GM20431 (cell line): ENCODE results near the gene SDK2.

Source experiments
- in situ Hi-C: fragments of 300-500 bp; cut with MseI, MboI; formaldehyde crosslinking; loops from one replicate; pipeline ENCODE4 v1.15.0; 2020; ENCODE audit warnings: low sequenced_read_pairs; ENCODE audit not compliant: unreplicated experiment

SDK2 gene

GRCh38 chr17:73545109-73546032 lies 98.9 kb downstream of the SDK2 start:
- in situ Hi-C loops = no loop called here

GRCh38 chr17:73544333-73544732 lies 99.9 kb downstream of the SDK2 start:
- in situ Hi-C loops = no loop called here

GRCh38 chr17:73542323-73542722 lies 101.9 kb downstream of the SDK2 start:
- in situ Hi-C loops = no loop called here

GRCh38 chr17:73541561-73541981 lies 102.7 kb downstream of the SDK2 start:
- in situ Hi-C loops = no loop called here

GRCh38 chr17:73541111-73541510 lies 103.1 kb downstream of the SDK2 start:
- in situ Hi-C loops = no loop called here

- in situ Hi-C loops = no loop called here
Measured at GRCh38 chr17:73539166-73539565, 105.1 kb downstream of the SDK2 start.

GRCh38 chr17:73538445-73538844 lies 105.8 kb downstream of the SDK2 start:
- in situ Hi-C loops = no loop called here

GRCh38 chr17:73536700-73537605 lies 107.3 kb downstream of the SDK2 start:
- in situ Hi-C loops = no loop called here

GRCh38 chr17:73535746-73536145 lies 108.5 kb downstream of the SDK2 start:
- in situ Hi-C loops = no loop called here

- in situ Hi-C loops = no loop called here
Measured at GRCh38 chr17:73534209-73534909, 109.9 kb downstream of the SDK2 start.

GRCh38 chr17:73533781-73534180 lies 110.5 kb downstream of the SDK2 start:
- in situ Hi-C loops = no loop called here

DNA sequence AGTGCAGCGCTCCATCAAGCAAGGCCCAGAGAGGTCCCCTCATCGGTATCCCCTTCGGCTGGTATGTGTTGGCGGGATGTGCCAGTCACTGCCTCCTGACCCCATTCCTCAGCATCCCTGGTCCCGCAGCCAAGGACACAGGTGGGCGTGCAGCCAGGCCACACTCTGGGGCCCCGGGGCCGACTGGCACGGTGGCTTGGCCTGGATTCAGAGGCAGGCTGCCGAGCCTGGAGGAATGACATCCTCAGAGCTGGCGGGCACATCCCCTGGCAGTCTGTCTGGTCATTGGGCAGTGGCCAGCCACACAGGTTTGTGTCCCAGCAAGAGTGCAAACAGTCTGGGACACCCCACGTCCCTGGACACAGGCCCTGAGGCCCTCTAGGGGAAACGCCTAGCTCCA lies 111.1 kb downstream of the SDK2 start:
- in situ Hi-C loops = no loop called here

DNA sequence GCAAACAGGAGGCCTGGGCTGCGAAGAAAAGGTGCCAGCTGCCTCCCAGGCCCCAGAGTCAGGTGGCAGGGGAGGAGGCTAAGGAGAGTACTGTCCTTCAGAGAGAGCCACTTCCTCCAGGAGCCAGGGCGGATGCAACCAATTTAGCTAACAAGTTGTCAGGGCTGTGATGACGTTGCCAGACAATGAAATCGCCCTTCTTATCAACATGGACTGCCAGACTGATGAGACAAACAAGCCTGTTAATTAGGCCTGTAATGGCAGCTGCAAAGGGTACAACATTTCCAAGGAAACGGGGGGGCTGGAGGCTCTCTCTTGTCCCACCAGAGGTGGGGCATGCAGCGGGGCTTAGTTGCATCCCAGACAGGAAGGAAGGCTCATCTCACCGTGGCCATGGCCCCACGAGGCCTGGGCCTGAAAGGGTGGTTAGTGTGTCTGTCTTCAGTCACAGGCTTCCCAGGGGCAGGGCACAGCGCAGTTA lies 111.8 kb downstream of the SDK2 start:
- in situ Hi-C loops = no loop called here

DNA sequence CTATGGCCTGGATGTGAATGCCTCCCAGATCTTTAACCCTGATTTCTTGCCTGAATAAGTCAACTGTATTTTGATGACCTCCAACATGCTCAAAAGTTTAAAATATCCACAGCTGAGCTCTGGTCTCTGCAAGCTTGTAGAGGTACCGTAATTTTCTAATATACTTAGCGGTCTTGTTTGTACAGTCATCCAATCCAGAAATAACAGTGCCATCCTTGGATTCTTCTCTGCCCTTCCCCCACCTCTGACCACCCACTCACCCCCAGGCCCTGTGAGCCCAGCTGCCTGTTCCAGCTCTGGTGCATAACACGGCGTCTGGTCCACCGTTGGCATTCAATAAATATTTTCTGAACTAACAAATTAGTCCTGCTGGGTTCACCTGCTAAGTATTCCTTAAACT lies 113.1 kb downstream of the SDK2 start:
- in situ Hi-C loops = no loop called here

- in situ Hi-C loops = no loop called here
Measured at GRCh38 chr17:73528679-73529078, 115.6 kb downstream of the SDK2 start.

- in situ Hi-C loops = no loop called here
Measured at GRCh38 chr17:73526952-73527351, 117.3 kb downstream of the SDK2 start.

DNA sequence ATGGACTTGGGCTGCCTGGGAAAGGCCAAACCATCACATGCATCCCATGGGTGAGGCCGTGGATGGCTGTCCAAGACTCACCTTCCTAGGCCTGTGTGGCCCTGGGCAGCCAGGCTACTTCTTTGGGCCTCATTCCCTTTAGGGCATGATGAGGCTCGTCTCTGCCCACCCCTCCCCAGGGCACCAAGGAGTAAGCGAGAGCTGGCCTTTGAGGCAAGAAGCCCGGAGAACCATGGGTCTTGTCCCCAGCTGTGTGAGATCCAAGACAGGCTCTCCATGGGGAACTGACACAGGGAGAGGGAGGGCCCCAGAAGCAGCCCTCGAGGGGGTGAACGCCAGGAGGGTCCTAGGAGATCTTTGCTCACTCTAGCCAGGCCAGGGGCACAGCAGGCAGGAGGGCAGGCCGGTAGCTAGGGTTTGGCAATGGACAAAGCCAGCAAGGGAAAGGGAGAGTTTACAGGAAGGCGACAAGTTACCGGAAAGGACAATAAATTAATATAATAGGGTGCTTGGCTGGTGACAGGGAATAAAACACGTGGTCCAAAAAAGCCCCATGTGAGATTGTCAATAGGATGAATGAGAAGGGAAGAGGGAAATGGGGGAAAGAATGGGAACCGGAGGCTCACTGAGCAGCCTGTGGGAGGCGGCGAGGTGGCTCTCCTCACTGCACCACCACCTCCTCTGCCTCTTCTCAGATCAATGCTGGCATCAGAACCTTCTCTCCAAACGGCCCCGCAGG lies 119.1 kb downstream of the SDK2 start:
- in situ Hi-C loops = no loop called here

GRCh38 chr17:73522696-73523095 lies 121.5 kb downstream of the SDK2 start:
- in situ Hi-C loops = no loop called here

- in situ Hi-C loops = no loop called here
Measured at GRCh38 chr17:73522107-73522506, 122.1 kb downstream of the SDK2 start.

GRCh38 chr17:73521376-73521775 lies 122.9 kb downstream of the SDK2 start:
- in situ Hi-C loops = no loop called here
